Fibroblast of lung (primary cell): Measurements from ENCODE around the gene SLC6A1.

Source experiments
- CTCF ChIP-seq, 2 donors: IDR thresholded peaks in 1 of 2; conservative IDR thresholded peaks in 1 of 2; 1 replicate in 1 of 2; 2 replicates in 1 of 2; pipeline ENCODE4 v1.5.1; 2011 to 2012; ENCODE audit warnings: low read length in 2 of 2, control low read depth in 1 of 2, inconsistent platforms in 1 of 2, low read depth in 1 of 2, mild to moderate bottlenecking in 1 of 2
- EZH2 ChIP-seq: IDR thresholded peaks from 2 replicates; pipeline ENCODE4 v1.5.1; 2012; ENCODE audit warnings: low read length, control low read depth, mild to moderate bottlenecking; ENCODE audit errors: missing control alignments

DNA sequence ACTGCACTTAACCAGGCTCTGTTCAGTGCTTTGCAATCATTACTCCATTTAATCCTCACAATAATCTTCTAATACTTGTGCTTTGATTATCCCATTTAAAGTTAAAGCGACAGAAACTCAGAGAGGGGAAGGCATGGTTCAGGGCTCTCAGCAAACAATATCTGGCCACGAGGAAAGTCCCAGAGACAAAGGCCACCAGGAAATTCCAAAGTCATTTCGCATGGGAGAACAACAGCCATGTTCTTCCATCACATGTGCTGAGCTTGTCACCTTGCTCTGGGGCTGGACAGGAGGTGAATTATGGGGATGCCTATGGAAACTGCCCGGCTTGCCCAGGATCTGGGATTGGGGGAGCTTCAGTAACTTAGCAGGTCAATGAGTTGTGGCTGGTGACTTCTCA is 95.5 kb downstream of the SLC6A1 start:
- TF ChIP-seq EZH2: no peak
- no peak for TF ChIP-seq CTCF (conservative IDR thresholded peaks at IDR 0.05 in 1 of 2, IDR thresholded peaks at IDR 0.05 in 1 of 2; ENCODE audit: low read depth in 1 of 2, low read length in 2 of 2)
